WTC11 (cell line): ENCODE results near the gene FLT1. TPM values are rescaled to one million over a fixed set of nuclear protein-coding genes. Genes with fewer than 3 reads are reported as not detected.

Experiments used
- ATAC-seq: fragments of 200-7000 bp; cut with Tn5 transposase; 2 replicates; pipeline ENCODE4 v1.10.0; 2021; ENCODE audit warnings: mild to moderate bottlenecking, moderate library complexity
- CTCF ChIA-PET: fragments of 300-600 bp; sonication (Branson Sonifier 250); formaldehyde crosslinking; loops from one replicate; lab custom pipeline; 2021; ENCODE audit warnings: antibody characterized with exemption; lab: Charles Lee
- POLR2A ChIA-PET: fragments of 350-600 bp; sonication (Branson Sonifier 250); formaldehyde crosslinking; loops from one replicate; lab custom pipeline; 2021; ENCODE audit warnings: antibody characterized with exemption; lab: Charles Lee
- DNase-seq: peaks from one replicate; pipeline ENCODE4 v3.0.0; 2021; ENCODE audit warnings: low spot score
- H3K27ac Mint-ChIP-seq: 2 replicates; pipeline ENCODE4 v1.8.0; 2021; ENCODE audit warnings: mixed read lengths
- H3K27me3 Mint-ChIP-seq: 2 replicates; pipeline ENCODE4 v1.8.0; 2021; ENCODE audit warnings: low read depth, mild to moderate bottlenecking, moderate library complexity, mixed read lengths
- H3K36me3 Mint-ChIP-seq: 2 replicates; pipeline ENCODE4 v1.8.0; 2021; ENCODE audit warnings: mixed read lengths
- H3K4me1 Mint-ChIP-seq: 2 replicates; pipeline ENCODE4 v1.8.0; 2022; ENCODE audit warnings: mixed read lengths
- H3K4me3 Mint-ChIP-seq: 2 replicates; pipeline ENCODE4 v1.8.0; 2021; ENCODE audit warnings: mild to moderate bottlenecking, moderate library complexity, mixed read lengths
- H3K9me3 Mint-ChIP-seq: 2 replicates; pipeline ENCODE4 v1.8.0; 2021; ENCODE audit warnings: mixed read lengths
- ELF4 ChIP-seq: sonication (generic); formaldehyde crosslinking; IDR thresholded peaks from 2 replicates; pipeline ENCODE4 v1.8.1; 2022; ENCODE audit warnings: low read depth, mild to moderate bottlenecking, moderate library complexity, missing genetic modification reagents
- GRHL2 ChIP-seq: fragments of 250-450 bp; sonication (Bioruptor Pico); IDR thresholded peaks from 2 replicates; pipeline ENCODE4 v1.8.0; 2022; ENCODE audit warnings: mild to moderate bottlenecking, moderate library complexity; ENCODE audit not compliant: insufficient replicate concordance, severe bottlenecking
- JAZF1 ChIP-seq: fragments of 250-450 bp; sonication (Bioruptor Pico); IDR thresholded peaks from 2 replicates; pipeline ENCODE4 v1.9.0; 2021; ENCODE audit warnings: moderate library complexity, mild to moderate bottlenecking, inconsistent platforms
- MXD4 ChIP-seq: fragments of 250-450 bp; sonication (Bioruptor Pico); IDR thresholded peaks from 2 replicates; pipeline ENCODE4 v1.8.0; 2021; ENCODE audit warnings: mild to moderate bottlenecking, moderate library complexity, borderline replicate concordance
- NFE2L1 ChIP-seq: sonication (generic); formaldehyde crosslinking; IDR thresholded peaks from 2 replicates; pipeline ENCODE4 v1.8.1; 2023; ENCODE audit warnings: missing genetic modification reagents
- RORB ChIP-seq: fragments of 250-450 bp; sonication (Bioruptor Pico); IDR thresholded peaks from 2 replicates; pipeline ENCODE4 v1.9.0; 2021; ENCODE audit warnings: mild to moderate bottlenecking
- ZNF219 ChIP-seq: sonication (generic); formaldehyde crosslinking; IDR thresholded peaks from 2 replicates; pipeline ENCODE4 v1.8.0; 2023; ENCODE audit warnings: missing genetic modification reagents, mild to moderate bottlenecking, borderline replicate concordance
- total RNA-seq: library from RNA; stranded (reverse); gene quantifications from 3 replicates; pipeline ENCODE4 v1.2.3, GENCODE V29; 2021
- TF ChIP-seq, protein P1 (sequence below): fragments of 250-450 bp; sonication (Bioruptor Pico); IDR thresholded peaks from 2 replicates; pipeline ENCODE4 v1.9.0; 2021; ENCODE audit warnings: moderate library complexity, mild to moderate bottlenecking, inconsistent platforms, borderline replicate concordance
- TF ChIP-seq, protein P2 (sequence below): sonication (generic); formaldehyde crosslinking; IDR thresholded peaks from 2 replicates; pipeline ENCODE4 v1.8.0; 2023; ENCODE audit warnings: mild to moderate bottlenecking, missing genetic modification reagents
- TF ChIP-seq, protein P3 (sequence below): fragments of 250-450 bp; sonication (Bioruptor Pico); IDR thresholded peaks from 2 replicates; pipeline ENCODE4 v1.8.0; 2021; ENCODE audit warnings: mild to moderate bottlenecking
- TF ChIP-seq, protein P4 (sequence below): sonication (generic); formaldehyde crosslinking; IDR thresholded peaks from 2 replicates; pipeline ENCODE4 v1.8.1; 2023; ENCODE audit warnings: mild to moderate bottlenecking, missing genetic modification reagents, moderate library complexity
- TF ChIP-seq, protein P5 (sequence below): sonication (generic); formaldehyde crosslinking; IDR thresholded peaks from 2 replicates; pipeline ENCODE4 v1.8.1; 2022; ENCODE audit warnings: mild to moderate bottlenecking, moderate library complexity, missing genetic modification reagents
- TF ChIP-seq, protein P6 (sequence below): sonication (generic); formaldehyde crosslinking; IDR thresholded peaks from 2 replicates; pipeline ENCODE4 v1.8.1; 2023; ENCODE audit warnings: mild to moderate bottlenecking, missing genetic modification reagents, borderline replicate concordance
- TF ChIP-seq, protein P7 (sequence below): fragments of 250-450 bp; sonication (Bioruptor Pico); IDR thresholded peaks from 2 replicates; pipeline ENCODE4 v1.9.0; 2021; ENCODE audit warnings: mild to moderate bottlenecking, borderline replicate concordance

Gene FLT1
- total RNA-seq, 1 experiment from 2014 or later, result 66.3 TPM

DNA sequence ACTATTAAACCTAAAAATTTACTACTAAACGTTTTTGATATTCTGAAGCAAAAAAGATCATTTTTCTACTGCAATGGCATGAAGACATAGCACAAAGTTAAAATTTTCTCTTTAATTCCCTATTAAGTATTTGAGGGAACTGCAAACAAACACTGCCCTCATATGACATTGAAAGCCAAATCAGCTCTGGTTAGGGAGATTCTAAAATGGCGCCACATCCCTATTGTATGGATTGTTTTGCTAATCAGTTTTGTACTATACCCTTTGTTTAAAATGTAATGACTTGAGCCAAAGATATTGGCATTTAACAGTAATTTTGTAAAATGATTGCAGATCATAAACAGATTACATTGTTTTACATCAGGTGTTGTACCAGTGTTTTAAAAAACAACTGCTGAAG, 65.8 kb downstream of the FLT1 start:
- H3K4me3 Mint-ChIP-seq, result peak overlapping the region; percentile 51
- no peak for ATAC-seq
- POLR2A ChIA-PET, result interaction anchor here (1.3 kb wide), 1 partner anchor 56 kb away, joined by 4 read pairs; no protein-coding TSS in a partner anchor
- TF ChIP-seq, protein P1, sequence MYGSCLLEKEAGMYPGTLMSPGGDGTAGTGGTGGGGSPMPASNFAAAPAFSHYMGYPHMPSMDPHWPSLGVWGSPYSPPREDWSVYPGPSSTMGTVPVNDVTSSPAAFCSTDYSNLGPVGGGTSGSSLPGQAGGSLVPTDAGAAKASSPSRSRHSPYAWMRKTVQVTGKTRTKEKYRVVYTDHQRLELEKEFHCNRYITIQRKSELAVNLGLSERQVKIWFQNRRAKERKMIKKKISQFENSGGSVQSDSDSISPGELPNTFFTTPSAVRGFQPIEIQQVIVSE, result no peak
- TF ChIP-seq ELF4 (CRISPR knock-in tag) (no peak), MXD4 (no peak), ZNF219 (CRISPR knock-in tag) (no peak), JAZF1 (CRISPR knock-in tag) (no peak), RORB (CRISPR knock-in tag) (no peak), NFE2L1 (CRISPR knock-in tag) (no peak), GRHL2 (no peak)
- TF ChIP-seq, protein P2, sequence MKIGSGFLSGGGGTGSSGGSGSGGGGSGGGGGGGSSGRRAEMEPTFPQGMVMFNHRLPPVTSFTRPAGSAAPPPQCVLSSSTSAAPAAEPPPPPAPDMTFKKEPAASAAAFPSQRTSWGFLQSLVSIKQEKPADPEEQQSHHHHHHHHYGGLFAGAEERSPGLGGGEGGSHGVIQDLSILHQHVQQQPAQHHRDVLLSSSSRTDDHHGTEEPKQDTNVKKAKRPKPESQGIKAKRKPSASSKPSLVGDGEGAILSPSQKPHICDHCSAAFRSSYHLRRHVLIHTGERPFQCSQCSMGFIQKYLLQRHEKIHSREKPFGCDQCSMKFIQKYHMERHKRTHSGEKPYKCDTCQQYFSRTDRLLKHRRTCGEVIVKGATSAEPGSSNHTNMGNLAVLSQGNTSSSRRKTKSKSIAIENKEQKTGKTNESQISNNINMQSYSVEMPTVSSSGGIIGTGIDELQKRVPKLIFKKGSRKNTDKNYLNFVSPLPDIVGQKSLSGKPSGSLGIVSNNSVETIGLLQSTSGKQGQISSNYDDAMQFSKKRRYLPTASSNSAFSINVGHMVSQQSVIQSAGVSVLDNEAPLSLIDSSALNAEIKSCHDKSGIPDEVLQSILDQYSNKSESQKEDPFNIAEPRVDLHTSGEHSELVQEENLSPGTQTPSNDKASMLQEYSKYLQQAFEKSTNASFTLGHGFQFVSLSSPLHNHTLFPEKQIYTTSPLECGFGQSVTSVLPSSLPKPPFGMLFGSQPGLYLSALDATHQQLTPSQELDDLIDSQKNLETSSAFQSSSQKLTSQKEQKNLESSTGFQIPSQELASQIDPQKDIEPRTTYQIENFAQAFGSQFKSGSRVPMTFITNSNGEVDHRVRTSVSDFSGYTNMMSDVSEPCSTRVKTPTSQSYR (CRISPR knock-in tag), result no peak
- TF ChIP-seq, protein P3, sequence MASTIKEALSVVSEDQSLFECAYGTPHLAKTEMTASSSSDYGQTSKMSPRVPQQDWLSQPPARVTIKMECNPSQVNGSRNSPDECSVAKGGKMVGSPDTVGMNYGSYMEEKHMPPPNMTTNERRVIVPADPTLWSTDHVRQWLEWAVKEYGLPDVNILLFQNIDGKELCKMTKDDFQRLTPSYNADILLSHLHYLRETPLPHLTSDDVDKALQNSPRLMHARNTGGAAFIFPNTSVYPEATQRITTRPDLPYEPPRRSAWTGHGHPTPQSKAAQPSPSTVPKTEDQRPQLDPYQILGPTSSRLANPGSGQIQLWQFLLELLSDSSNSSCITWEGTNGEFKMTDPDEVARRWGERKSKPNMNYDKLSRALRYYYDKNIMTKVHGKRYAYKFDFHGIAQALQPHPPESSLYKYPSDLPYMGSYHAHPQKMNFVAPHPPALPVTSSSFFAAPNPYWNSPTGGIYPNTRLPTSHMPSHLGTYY (CRISPR knock-in tag), result no peak
- TF ChIP-seq, protein P4, sequence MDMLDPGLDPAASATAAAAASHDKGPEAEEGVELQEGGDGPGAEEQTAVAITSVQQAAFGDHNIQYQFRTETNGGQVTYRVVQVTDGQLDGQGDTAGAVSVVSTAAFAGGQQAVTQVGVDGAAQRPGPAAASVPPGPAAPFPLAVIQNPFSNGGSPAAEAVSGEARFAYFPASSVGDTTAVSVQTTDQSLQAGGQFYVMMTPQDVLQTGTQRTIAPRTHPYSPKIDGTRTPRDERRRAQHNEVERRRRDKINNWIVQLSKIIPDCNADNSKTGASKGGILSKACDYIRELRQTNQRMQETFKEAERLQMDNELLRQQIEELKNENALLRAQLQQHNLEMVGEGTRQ (CRISPR knock-in tag), result no peak
- TF ChIP-seq, protein P5, sequence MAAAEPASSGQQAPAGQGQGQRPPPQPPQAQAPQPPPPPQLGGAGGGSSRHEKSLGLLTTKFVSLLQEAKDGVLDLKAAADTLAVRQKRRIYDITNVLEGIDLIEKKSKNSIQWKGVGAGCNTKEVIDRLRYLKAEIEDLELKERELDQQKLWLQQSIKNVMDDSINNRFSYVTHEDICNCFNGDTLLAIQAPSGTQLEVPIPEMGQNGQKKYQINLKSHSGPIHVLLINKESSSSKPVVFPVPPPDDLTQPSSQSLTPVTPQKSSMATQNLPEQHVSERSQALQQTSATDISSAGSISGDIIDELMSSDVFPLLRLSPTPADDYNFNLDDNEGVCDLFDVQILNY, result no peak
- TF ChIP-seq, protein P6, sequence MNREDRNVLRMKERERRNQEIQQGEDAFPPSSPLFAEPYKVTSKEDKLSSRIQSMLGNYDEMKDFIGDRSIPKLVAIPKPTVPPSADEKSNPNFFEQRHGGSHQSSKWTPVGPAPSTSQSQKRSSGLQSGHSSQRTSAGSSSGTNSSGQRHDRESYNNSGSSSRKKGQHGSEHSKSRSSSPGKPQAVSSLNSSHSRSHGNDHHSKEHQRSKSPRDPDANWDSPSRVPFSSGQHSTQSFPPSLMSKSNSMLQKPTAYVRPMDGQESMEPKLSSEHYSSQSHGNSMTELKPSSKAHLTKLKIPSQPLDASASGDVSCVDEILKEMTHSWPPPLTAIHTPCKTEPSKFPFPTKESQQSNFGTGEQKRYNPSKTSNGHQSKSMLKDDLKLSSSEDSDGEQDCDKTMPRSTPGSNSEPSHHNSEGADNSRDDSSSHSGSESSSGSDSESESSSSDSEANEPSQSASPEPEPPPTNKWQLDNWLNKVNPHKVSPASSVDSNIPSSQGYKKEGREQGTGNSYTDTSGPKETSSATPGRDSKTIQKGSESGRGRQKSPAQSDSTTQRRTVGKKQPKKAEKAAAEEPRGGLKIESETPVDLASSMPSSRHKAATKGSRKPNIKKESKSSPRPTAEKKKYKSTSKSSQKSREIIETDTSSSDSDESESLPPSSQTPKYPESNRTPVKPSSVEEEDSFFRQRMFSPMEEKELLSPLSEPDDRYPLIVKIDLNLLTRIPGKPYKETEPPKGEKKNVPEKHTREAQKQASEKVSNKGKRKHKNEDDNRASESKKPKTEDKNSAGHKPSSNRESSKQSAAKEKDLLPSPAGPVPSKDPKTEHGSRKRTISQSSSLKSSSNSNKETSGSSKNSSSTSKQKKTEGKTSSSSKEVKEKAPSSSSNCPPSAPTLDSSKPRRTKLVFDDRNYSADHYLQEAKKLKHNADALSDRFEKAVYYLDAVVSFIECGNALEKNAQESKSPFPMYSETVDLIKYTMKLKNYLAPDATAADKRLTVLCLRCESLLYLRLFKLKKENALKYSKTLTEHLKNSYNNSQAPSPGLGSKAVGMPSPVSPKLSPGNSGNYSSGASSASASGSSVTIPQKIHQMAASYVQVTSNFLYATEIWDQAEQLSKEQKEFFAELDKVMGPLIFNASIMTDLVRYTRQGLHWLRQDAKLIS (CRISPR knock-in tag), result no peak
- TF ChIP-seq, protein P7, sequence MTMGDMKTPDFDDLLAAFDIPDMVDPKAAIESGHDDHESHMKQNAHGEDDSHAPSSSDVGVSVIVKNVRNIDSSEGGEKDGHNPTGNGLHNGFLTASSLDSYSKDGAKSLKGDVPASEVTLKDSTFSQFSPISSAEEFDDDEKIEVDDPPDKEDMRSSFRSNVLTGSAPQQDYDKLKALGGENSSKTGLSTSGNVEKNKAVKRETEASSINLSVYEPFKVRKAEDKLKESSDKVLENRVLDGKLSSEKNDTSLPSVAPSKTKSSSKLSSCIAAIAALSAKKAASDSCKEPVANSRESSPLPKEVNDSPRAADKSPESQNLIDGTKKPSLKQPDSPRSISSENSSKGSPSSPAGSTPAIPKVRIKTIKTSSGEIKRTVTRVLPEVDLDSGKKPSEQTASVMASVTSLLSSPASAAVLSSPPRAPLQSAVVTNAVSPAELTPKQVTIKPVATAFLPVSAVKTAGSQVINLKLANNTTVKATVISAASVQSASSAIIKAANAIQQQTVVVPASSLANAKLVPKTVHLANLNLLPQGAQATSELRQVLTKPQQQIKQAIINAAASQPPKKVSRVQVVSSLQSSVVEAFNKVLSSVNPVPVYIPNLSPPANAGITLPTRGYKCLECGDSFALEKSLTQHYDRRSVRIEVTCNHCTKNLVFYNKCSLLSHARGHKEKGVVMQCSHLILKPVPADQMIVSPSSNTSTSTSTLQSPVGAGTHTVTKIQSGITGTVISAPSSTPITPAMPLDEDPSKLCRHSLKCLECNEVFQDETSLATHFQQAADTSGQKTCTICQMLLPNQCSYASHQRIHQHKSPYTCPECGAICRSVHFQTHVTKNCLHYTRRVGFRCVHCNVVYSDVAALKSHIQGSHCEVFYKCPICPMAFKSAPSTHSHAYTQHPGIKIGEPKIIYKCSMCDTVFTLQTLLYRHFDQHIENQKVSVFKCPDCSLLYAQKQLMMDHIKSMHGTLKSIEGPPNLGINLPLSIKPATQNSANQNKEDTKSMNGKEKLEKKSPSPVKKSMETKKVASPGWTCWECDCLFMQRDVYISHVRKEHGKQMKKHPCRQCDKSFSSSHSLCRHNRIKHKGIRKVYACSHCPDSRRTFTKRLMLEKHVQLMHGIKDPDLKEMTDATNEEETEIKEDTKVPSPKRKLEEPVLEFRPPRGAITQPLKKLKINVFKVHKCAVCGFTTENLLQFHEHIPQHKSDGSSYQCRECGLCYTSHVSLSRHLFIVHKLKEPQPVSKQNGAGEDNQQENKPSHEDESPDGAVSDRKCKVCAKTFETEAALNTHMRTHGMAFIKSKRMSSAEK (CRISPR knock-in tag), result no peak
- TF ChIP-seq, all 79 proteins: peak for 0
- peaks cover 54% of the 10 kb centered on the region for H3K36me3 Mint-ChIP-seq
- CTCF ChIA-PET, result interaction anchor here (0.7 to 1.4 kb wide), 2 partner anchors 13 to 560 kb away, joined by 3 read pairs; no protein-coding TSS in a partner anchor
- no peaks in the 10 kb centered on the region for H3K9me3 Mint-ChIP-seq
- H3K27me3 Mint-ChIP-seq, result no peaks in the 10 kb centered on the region
- peak overlapping the region; percentile 99 for H3K27ac Mint-ChIP-seq
- H3K4me1 Mint-ChIP-seq, result peaks cover 84% of the 10 kb centered on the region
- DNase-seq, result no peak
